ENCODE measurements around the gene ZC3H12C. TPM values are rescaled to one million over a fixed set of nuclear protein-coding genes. Genes with fewer than 3 reads are reported as not detected.
A peak's percentile ranks its signal among the peaks of the same experiment; 100 is the strongest.

ZC3H12C gene
- total RNA-seq, 1 donor from 2014 or later: 13.9 TPM

- no peak for DNase-seq (ENCODE audit: low spot score)
Measured at GRCh38 chr11:110152199-110152598, 59.0 kb downstream of the ZC3H12C start.

DNA sequence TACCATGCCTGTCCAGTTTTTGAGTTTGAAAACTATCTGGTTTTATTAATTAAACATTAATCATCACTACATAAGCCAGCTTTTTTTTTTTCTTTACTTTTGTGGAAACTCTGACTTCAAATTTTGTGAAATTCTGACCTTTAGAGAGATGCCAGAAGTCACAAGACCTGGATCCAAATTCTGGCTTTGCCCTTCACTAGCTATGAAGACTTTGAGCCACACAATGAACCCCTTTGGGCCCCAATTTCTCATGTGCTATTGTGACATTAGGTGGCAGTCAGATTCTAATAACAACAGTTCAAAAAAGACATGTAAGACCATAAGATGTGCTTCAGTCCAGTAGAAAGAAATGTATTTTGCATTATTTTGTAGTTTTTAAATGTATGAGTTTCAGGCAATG is 60.3 kb downstream of the ZC3H12C start:
- DNase-seq (ENCODE audit: low spot score): no peak

GRCh38 chr11:110156503-110156902 is 63.3 kb downstream of the ZC3H12C start:
- no peak for DNase-seq (ENCODE audit: low spot score)

DNA sequence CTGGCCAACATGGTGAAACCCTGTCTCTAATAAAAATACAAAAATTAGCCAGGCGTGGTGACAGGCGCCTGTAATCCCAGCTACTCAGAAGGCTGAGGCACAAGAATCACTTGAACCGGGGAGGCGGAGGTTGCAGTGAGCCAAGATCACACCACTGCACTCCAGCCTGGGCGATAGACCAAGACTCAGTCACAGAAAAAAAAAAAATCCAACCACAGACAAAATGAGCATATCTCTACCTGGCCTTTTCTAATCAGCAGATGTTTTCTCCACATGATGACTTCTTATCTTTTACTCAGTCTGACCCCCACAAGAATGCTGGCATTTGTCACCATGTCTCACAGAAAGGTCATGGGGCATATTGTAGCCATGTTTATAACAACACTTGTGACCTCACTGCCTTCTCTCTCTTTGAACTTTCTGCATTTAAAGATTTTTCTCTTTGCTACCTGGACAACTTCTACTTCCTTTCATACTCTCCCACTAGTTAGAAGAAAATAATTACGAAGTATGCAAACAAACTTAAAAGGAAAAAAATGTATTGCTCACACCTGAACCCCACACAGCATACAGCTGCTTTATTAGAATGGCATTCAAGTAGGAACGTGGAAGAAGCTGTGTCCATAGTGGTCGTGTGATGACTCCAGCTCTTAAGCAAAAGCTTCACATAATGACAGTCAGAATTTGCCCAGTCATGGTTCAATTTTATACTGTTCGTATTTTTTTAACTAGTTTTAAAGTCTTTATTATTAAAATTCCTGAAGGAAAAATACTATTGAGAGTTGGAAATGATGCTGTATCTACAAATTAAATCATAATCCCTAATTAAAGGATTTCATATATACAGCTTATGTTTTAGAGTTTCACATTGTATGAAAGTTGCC is 65.4 kb downstream of the ZC3H12C start:
- DNase-seq (ENCODE audit: low spot score): no peak

DNA sequence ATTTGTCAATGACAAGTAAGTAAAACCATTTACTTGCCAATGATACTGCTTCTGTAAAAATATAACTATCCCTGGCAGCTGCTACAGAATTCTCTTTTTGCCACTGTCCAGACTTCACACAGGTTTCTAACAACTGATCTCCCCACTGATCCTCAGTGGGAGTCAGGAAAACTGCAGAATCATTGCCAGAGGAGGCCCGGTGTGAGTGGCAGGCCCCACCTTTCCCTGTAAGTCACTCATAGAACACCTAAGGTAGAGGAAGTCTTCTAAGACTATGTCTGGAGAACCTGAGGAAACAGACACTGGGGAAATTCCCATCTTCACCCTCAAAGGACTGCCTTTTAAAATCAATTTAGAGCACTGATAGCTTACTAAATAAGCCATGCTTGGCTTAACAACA is 66.3 kb downstream of the ZC3H12C start:
- DNase-seq (ENCODE audit: low spot score): no peak

DNA sequence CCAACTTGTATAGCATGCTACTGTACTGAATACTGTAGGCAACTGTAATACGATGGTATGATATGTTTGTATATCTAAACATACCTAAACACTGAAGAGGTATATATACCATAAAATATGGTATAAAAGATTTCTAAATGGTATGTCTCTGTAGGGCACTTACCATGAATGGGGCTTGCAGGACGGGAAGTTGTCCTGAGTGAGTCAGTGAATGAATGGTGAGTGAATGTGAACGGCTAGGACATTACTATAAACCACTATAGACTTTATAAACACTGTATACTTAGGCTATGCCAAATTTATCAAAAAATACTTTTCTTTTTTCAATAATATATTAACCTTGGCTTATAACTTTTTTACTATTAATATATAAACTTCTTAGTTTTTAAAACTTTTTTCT is 66.8 kb downstream of the ZC3H12C start:
- DNase-seq (ENCODE audit: low spot score): no peak

DNA sequence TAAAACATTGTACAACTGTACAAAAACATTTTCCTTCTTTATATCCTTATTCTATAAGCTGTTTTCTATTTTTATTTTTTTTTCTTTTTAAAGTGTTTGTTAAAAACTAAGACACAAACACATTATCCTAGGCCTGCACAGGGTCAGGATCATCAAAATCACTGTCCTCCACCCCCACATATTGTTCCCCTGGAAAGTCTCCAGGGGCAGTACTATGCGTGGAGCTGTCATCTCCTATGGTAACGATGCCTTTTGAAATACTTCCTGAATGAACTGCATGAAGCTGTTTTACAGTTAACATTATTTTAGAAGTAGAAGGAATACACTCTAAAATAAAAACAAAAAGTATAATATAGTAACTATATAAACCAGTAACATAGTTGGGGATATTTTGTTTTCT is 67.2 kb downstream of the ZC3H12C start:
- no peak for DNase-seq (ENCODE audit: low spot score)

DNA sequence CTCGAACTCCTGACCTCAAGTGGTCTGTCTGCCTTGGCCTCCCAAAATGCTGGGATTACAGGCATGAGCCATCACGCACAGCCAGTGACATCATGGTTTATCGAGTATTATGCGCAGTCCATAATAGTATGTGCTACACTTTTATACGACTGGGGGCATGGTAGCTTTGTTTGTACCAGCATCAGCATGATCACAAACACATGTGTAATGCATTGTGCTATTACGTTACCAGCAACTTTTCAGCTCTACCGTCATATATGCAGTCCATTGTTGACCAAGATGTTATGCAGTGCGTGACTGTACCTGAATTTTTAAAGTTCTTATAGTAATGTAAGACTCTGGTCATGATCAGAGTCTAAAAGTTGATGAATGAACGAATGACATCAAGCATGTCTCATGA is 67.9 kb downstream of the ZC3H12C start:
- DNase-seq (ENCODE audit: low spot score): no peak

DNA sequence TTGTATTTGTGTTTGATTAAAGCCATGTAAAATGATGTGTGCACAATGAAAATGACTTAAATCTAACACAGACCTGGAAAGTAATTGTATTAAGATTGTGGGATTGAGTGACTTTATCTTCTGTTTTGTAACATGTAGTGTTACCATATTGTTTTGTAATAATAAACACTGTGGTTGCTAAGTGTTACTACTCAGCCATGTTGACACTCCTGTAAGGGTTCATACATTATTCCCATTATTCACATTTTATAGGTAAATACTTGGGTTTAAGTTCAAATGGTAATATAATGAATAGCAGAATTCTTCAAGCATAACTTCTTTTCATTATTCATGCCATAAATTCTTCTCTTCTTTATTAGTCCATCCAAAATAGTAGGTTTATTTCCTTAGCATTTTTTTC is 69.0 kb downstream of the ZC3H12C start:
- no peak for DNase-seq (ENCODE audit: low spot score)

GRCh38 chr11:110165039-110165925 is 72.1 kb downstream of the ZC3H12C start:
- no peak for DNase-seq (ENCODE audit: low spot score)

DNA sequence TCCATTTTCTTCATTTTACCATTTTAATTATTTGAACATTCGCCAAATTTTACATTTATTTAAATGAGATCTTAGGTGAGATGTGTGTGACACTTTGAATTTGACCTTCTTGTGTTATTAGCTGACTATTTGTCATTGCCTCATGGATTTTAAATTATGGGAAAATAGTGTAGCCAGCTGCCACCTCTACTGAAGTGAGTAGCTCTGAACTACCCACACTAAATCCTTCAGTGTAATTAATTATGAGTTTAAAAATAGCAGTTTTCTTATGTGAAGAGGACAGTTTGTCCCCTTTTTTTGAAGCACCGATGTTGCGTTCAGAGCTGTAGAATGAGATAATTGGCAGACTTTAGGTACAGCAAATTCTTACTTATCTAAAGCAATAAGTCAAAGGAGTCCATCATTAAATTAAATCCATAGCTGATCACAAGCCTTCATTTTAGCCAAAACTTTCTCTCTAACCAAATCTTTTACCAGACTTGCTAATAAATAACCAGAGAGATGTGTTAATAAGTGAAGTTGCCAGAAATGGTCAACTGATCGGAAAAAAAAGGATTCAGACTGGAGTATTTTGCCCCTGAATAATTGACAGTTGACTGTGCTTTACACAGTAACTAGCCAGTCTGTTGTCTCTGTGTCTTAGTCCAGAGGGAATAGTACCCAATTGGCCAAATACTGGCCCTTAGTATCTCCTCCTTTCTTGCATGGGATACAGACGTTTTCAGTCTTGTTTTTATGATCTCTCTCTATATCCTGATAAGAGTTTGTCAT is 75.0 kb downstream of the ZC3H12C start:
- DNase-seq (ENCODE audit: low spot score): no peak

GRCh38 chr11:110169738-110170137 is 76.5 kb downstream of the ZC3H12C start:
- no peak for DNase-seq (ENCODE audit: low spot score)

- DNase-seq (ENCODE audit: low spot score): no peak
Measured at GRCh38 chr11:110172468-110173065, 79.4 kb downstream of the ZC3H12C start.

GRCh38 chr11:110173811-110174644 is 80.8 kb downstream of the ZC3H12C start:
- peak; percentile 70 for DNase-seq (ENCODE audit: low spot score)

- no peak for DNase-seq (ENCODE audit: low spot score)
Measured at GRCh38 chr11:110174645-110175310, 81.6 kb downstream of the ZC3H12C start.

- no peak for DNase-seq (ENCODE audit: low spot score)
Measured at GRCh38 chr11:110176366-110177085, 83.3 kb downstream of the ZC3H12C start.

- no peak for DNase-seq (ENCODE audit: low spot score)
Measured at GRCh38 chr11:110177086-110177456, 83.9 kb downstream of the ZC3H12C start.

GRCh38 chr11:110179064-110179463 is 85.9 kb downstream of the ZC3H12C start:
- DNase-seq (ENCODE audit: low spot score): no peak

DNA sequence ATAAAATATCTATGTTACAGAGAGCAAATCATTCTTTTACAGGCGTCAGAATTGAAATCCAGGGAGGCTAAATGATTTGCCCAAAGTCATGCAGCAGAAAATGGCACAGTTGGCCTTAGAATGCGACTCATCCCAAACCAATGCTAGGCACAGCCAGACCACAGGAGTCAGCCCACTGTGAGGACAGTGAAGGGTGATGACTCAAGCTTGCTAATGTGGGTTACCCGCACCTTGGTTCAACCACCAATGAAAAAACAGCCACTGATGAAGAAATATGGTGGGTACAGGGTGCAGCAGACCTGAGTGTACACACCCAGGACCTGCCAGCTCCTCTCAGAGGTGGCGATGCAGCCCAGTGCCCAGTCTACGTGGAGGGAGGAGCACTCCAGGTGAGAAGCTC is 89.7 kb downstream of the ZC3H12C start:
- DNase-seq (ENCODE audit: low spot score): no peak
